ENCODE data around the gene RPL10A. TPM values are rescaled to one million over a fixed set of nuclear protein-coding genes. Genes with fewer than 3 reads are reported as not detected.

The RPL10A gene
- total and polyA plus RNA-seq, 3 experiments from 2014 or later = 970 to 1,739 (median 1,737) TPM

GRCh38 chr6:35477551-35478179, 9.5 kb downstream of the RPL10A start:
- H3K27ac Mint-ChIP-seq = peak overlapping the region in 2 of 8 donors; percentile 58 to 72

GRCh38 chr6:35478259-35478658, 10.1 kb downstream of the RPL10A start:
- peaks cover 1% of the 10 kb centered on the region for H3K36me3 ChIP-seq (ENCODE audit: insufficient read depth, low read length)
- no peaks in the 10 kb centered on the region for H3K4me1 ChIP-seq (ENCODE audit: insufficient read depth, low read length)
- CTCF ChIA-PET = interaction anchor here (0.6 to 1.4 kb wide), 2 partner anchors 150 to 726 kb away, joined by 3 to 4 read pairs; no protein-coding TSS in a partner anchor
- no peak overlapping the region for H3K4me3 Mint-ChIP-seq
- no peaks in the 10 kb centered on the region for H3K9me3 ChIP-seq (ENCODE audit: low read length)
- H3K27ac ChIP-seq (ENCODE audit: low read depth, low read length) = no peak overlapping the region
- H3K27me3 Mint-ChIP-seq = no peaks in the 10 kb centered on the region
- peaks cover 0 to 3% (median 0%) of the 10 kb centered on the region in 3 donors for H3K4me1 Mint-ChIP-seq
- DNase-seq = no peak
- H3K27me3 ChIP-seq (ENCODE audit: insufficient read depth, low read length, poor library complexity, severe bottlenecking) = no peaks in the 10 kb centered on the region
- H3K9me3 Mint-ChIP-seq = no peaks in the 10 kb centered on the region
- peaks cover 0 to 8% (median under 1%) of the 10 kb centered on the region in 3 donors for H3K36me3 Mint-ChIP-seq
- no peak overlapping the region for H3K4me3 ChIP-seq (ENCODE audit: low read length)
- H3K27ac Mint-ChIP-seq = peak overlapping the region in 1 of 8 donors; percentile 26
- POLR2A ChIA-PET = no interaction called here

More at GRCh38 chr6:35477551-35478179, 9.5 kb downstream of the RPL10A start:
- ChIA-PET POLR2A (interaction anchor here (0.6 kb wide), 1 partner anchor 209 kb away, joined by 4 read pairs; no protein-coding TSS in a partner anchor), CTCF (interaction anchor here (0.6 to 1.4 kb wide), 3 partner anchors 52 to 725 kb away, joined by 3 to 4 read pairs (median 3); no protein-coding TSS in a partner anchor)
- Histone ChIP-seq H3K27me3 (ENCODE audit: insufficient read depth, low read length, poor library complexity, severe bottlenecking) (no peaks in the 10 kb centered on the region), H3K4me1 (ENCODE audit: insufficient read depth, low read length) (no peaks in the 10 kb centered on the region), H3K27ac (ENCODE audit: low read depth, low read length) (no peak overlapping the region), H3K9me3 (ENCODE audit: low read length) (no peaks in the 10 kb centered on the region), H3K36me3 (ENCODE audit: insufficient read depth, low read length) (peaks cover 7% of the 10 kb centered on the region), H3K4me3 (ENCODE audit: low read length) (no peak overlapping the region)
- H3K9me3 Mint-ChIP-seq = no peaks in the 10 kb centered on the region
- H3K36me3 Mint-ChIP-seq = peaks cover 0 to 13% (median 2%) of the 10 kb centered on the region in 3 donors
- no peak for DNase-seq
- H3K4me1 Mint-ChIP-seq = peaks cover 0 to 3% (median 0%) of the 10 kb centered on the region in 3 donors
- no peaks in the 10 kb centered on the region for H3K27me3 Mint-ChIP-seq
- no peak overlapping the region for H3K4me3 Mint-ChIP-seq

GRCh38 chr6:35480176-35480575, 12.0 kb downstream of the RPL10A start:
- peak in 1 of 5 donors; percentile 32 for DNase-seq
- Histone ChIP-seq H3K36me3 (ENCODE audit: insufficient read depth, low read length) (no peaks in the 10 kb centered on the region), H3K4me1 (ENCODE audit: insufficient read depth, low read length) (no peaks in the 10 kb centered on the region), H3K4me3 (ENCODE audit: low read length) (no peak overlapping the region), H3K27ac (ENCODE audit: low read depth, low read length) (no peak overlapping the region), H3K27me3 (ENCODE audit: insufficient read depth, low read length, poor library complexity, severe bottlenecking) (no peaks in the 10 kb centered on the region), H3K9me3 (ENCODE audit: low read length) (no peaks in the 10 kb centered on the region)
- Mint-ChIP-seq H3K36me3 (no peaks in the 10 kb centered on the region), H3K4me3 (no peak overlapping the region), H3K4me1 (no peaks in the 10 kb centered on the region), H3K27ac (peak overlapping the region in 1 of 8 donors; percentile 54), H3K27me3 (no peaks in the 10 kb centered on the region), H3K9me3 (no peaks in the 10 kb centered on the region)
- ChIA-PET POLR2A (no interaction called here), CTCF (no interaction called here)

GRCh38 chr6:35481226-35481625, 13.0 kb downstream of the RPL10A start:
- H3K27me3 ChIP-seq (ENCODE audit: insufficient read depth, low read length, poor library complexity, severe bottlenecking) = no peaks in the 10 kb centered on the region
- H3K9me3 ChIP-seq (ENCODE audit: low read length) = no peaks in the 10 kb centered on the region
- CTCF ChIA-PET = interaction anchor here (1.0 to 1.1 kb wide), 2 partner anchors 9 to 13 kb away, joined by 3 to 4 read pairs; partner anchors contain the start of gene RPL10A
- Mint-ChIP-seq H3K9me3 (no peaks in the 10 kb centered on the region), H3K4me1 (no peaks in the 10 kb centered on the region), H3K4me3 (no peak overlapping the region), H3K36me3 (no peaks in the 10 kb centered on the region), H3K27ac (peak overlapping the region in 2 of 8 donors; percentile 31 to 37), H3K27me3 (no peaks in the 10 kb centered on the region)
- POLR2A ChIA-PET = no interaction called here
- no peaks in the 10 kb centered on the region for H3K36me3 ChIP-seq (ENCODE audit: insufficient read depth, low read length)
- no peak for DNase-seq
- H3K4me3 ChIP-seq (ENCODE audit: low read length) = no peak overlapping the region
- H3K27ac ChIP-seq (ENCODE audit: low read depth, low read length) = no peak overlapping the region
- no peaks in the 10 kb centered on the region for H3K4me1 ChIP-seq (ENCODE audit: insufficient read depth, low read length)

GRCh38 chr6:35483062-35483461, 14.9 kb downstream of the RPL10A start:
- Histone ChIP-seq H3K27me3 (ENCODE audit: insufficient read depth, low read length, poor library complexity, severe bottlenecking) (no peaks in the 10 kb centered on the region), H3K36me3 (ENCODE audit: insufficient read depth, low read length) (no peaks in the 10 kb centered on the region), H3K9me3 (ENCODE audit: low read length) (no peaks in the 10 kb centered on the region), H3K4me1 (ENCODE audit: insufficient read depth, low read length) (no peaks in the 10 kb centered on the region), H3K27ac (ENCODE audit: low read depth, low read length) (no peak overlapping the region), H3K4me3 (ENCODE audit: low read length) (no peak overlapping the region)
- no peak for DNase-seq
- peaks cover 0 to 6% (median 3%) of the 10 kb centered on the region in 3 donors for H3K4me1 Mint-ChIP-seq
- POLR2A ChIA-PET = no interaction called here
- CTCF ChIA-PET = no interaction called here
- H3K4me3 Mint-ChIP-seq = no peak overlapping the region
- H3K9me3 Mint-ChIP-seq = no peaks in the 10 kb centered on the region
- H3K36me3 Mint-ChIP-seq = no peaks in the 10 kb centered on the region
- no peak overlapping the region for H3K27ac Mint-ChIP-seq
- no peaks in the 10 kb centered on the region for H3K27me3 Mint-ChIP-seq

- H3K4me1 ChIP-seq (ENCODE audit: insufficient read depth, low read length) = no peaks in the 10 kb centered on the region
- H3K27ac ChIP-seq (ENCODE audit: low read depth, low read length) = no peak overlapping the region
- no peak for DNase-seq
- no peaks in the 10 kb centered on the region for H3K36me3 Mint-ChIP-seq
- H3K4me3 ChIP-seq (ENCODE audit: low read length) = no peak overlapping the region
- no peaks in the 10 kb centered on the region for H3K27me3 ChIP-seq (ENCODE audit: insufficient read depth, low read length, poor library complexity, severe bottlenecking)
- POLR2A ChIA-PET = no interaction called here
- H3K27me3 Mint-ChIP-seq = no peaks in the 10 kb centered on the region
- no peaks in the 10 kb centered on the region for H3K9me3 ChIP-seq (ENCODE audit: low read length)
- no peak overlapping the region for H3K27ac Mint-ChIP-seq
- CTCF ChIA-PET = interaction anchor here (0.7 kb wide), 1 partner anchor 92 kb away, joined by 3 read pairs; no protein-coding TSS in a partner anchor
- no peaks in the 10 kb centered on the region for H3K9me3 Mint-ChIP-seq
- no peak overlapping the region for H3K4me3 Mint-ChIP-seq
- H3K4me1 Mint-ChIP-seq = peaks cover 0 to 7% (median 5%) of the 10 kb centered on the region in 3 donors
- H3K36me3 ChIP-seq (ENCODE audit: insufficient read depth, low read length) = no peaks in the 10 kb centered on the region
Measured at GRCh38 chr6:35483490-35483889, 15.3 kb downstream of the RPL10A start.

- peak overlapping the region in 2 of 8 donors; percentile 48 to 65 for H3K27ac Mint-ChIP-seq
- Histone ChIP-seq H3K36me3 (ENCODE audit: insufficient read depth, low read length) (no peaks in the 10 kb centered on the region), H3K4me3 (ENCODE audit: low read length) (no peak overlapping the region), H3K4me1 (ENCODE audit: insufficient read depth, low read length) (no peaks in the 10 kb centered on the region), H3K27me3 (ENCODE audit: insufficient read depth, low read length, poor library complexity, severe bottlenecking) (no peaks in the 10 kb centered on the region), H3K9me3 (ENCODE audit: low read length) (no peaks in the 10 kb centered on the region), H3K27ac (ENCODE audit: low read depth, low read length) (no peak overlapping the region)
- peak in 1 of 5 donors; percentile 32 for DNase-seq
- H3K27me3 Mint-ChIP-seq = no peaks in the 10 kb centered on the region
- H3K4me3 Mint-ChIP-seq = no peak overlapping the region
- POLR2A ChIA-PET = no interaction called here
- H3K9me3 Mint-ChIP-seq = no peaks in the 10 kb centered on the region
- no peaks in the 10 kb centered on the region for H3K36me3 Mint-ChIP-seq
- CTCF ChIA-PET = interaction anchor here (0.7 kb wide), 1 partner anchor 93 kb away, joined by 3 read pairs; no protein-coding TSS in a partner anchor
- H3K4me1 Mint-ChIP-seq = peaks cover 0 to 7% (median 5%) of the 10 kb centered on the region in 3 donors
Measured at GRCh38 chr6:35483893-35484645, 15.9 kb downstream of the RPL10A start.

- Mint-ChIP-seq H3K4me1 (peaks cover 0 to 7% (median 5%) of the 10 kb centered on the region in 3 donors), H3K36me3 (no peaks in the 10 kb centered on the region), H3K9me3 (no peaks in the 10 kb centered on the region), H3K27ac (no peak overlapping the region), H3K4me3 (no peak overlapping the region), H3K27me3 (no peaks in the 10 kb centered on the region)
- peak in 1 of 5 donors; percentile 32 for DNase-seq
- ChIA-PET POLR2A (no interaction called here), CTCF (no interaction called here)
- no peak overlapping the region for H3K4me3 ChIP-seq (ENCODE audit: low read length)
- H3K27ac ChIP-seq (ENCODE audit: low read depth, low read length) = no peak overlapping the region
- H3K4me1 ChIP-seq (ENCODE audit: insufficient read depth, low read length) = no peaks in the 10 kb centered on the region
- no peaks in the 10 kb centered on the region for H3K9me3 ChIP-seq (ENCODE audit: low read length)
- H3K36me3 ChIP-seq (ENCODE audit: insufficient read depth, low read length) = no peaks in the 10 kb centered on the region
- no peaks in the 10 kb centered on the region for H3K27me3 ChIP-seq (ENCODE audit: insufficient read depth, low read length, poor library complexity, severe bottlenecking)
Measured at GRCh38 chr6:35484921-35485392, 16.8 kb downstream of the RPL10A start.
